HEK293 (cell line): ENCODE data around the gene FAM180A.

Experiments
- CTCF ChIA-PET: fragments of 350-600 bp; formaldehyde crosslinking; extraction: SDS; loops from one replicate; lab custom pipeline; 2021; ENCODE audit warnings: antibody characterized with exemption; lab: Yijun Ruan, JAX
- POLR2A ChIA-PET: fragments of 300-600 bp; formaldehyde crosslinking; extraction: SDS; loops from one replicate; lab custom pipeline; 2020; ENCODE audit warnings: antibody characterized with exemption, inconsistent platforms; lab: Yijun Ruan, JAX
- H3K27ac ChIP-seq: fragments of 200-500 bp; sonication (Bioruptor generic); 2 replicates; pipeline ENCODE4 v1.5.1; 2014; ENCODE audit warnings: low read depth, low read length, control low read depth, inconsistent platforms; ENCODE audit errors: extremely low read depth
- H3K36me3 ChIP-seq, 2 experiments: fragments of 200-500 bp in 1 of 2; sonication (Bioruptor generic) in 1 of 2; 1 replicate in 1 of 2; 2 replicates in 1 of 2; pipeline ENCODE4 v1.5.1; 2014 to 2017; ENCODE audit warnings: inconsistent platforms in 2 of 2, low read length in 2 of 2; ENCODE audit not compliant: control insufficient read depth in 2 of 2, insufficient read depth in 1 of 2
- H3K4me1 ChIP-seq: fragments of 200-500 bp; sonication (Bioruptor generic); 2 replicates; pipeline ENCODE4 v1.5.1; 2014; ENCODE audit warnings: mild to moderate bottlenecking, low read length, inconsistent platforms; ENCODE audit not compliant: control insufficient read depth, insufficient read depth
- H3K4me3 ChIP-seq: 2 replicates; pipeline ENCODE4 v1.5.1; 2011; ENCODE audit warnings: low read depth, mild to moderate bottlenecking, control low read depth, low read length, moderate library complexity
- H3K9me3 ChIP-seq: fragments of 200-500 bp; sonication (Bioruptor generic); 2 replicates; pipeline ENCODE4 v1.5.1; 2014; ENCODE audit warnings: low read depth, low read length, inconsistent platforms; ENCODE audit not compliant: control insufficient read depth, insufficient read depth
- EGR2 ChIP-seq: fragments of 450-650 bp; formaldehyde crosslinking; IDR thresholded peaks from 2 replicates; pipeline ENCODE4 v1.5.1; 2016; ENCODE audit warnings: low read depth, missing biosample characterization, missing genetic modification characterization
- FEZF1 ChIP-seq: fragments of 450-650 bp; formaldehyde crosslinking; IDR thresholded peaks from 2 replicates; pipeline ENCODE4 v1.5.1; 2016; ENCODE audit warnings: missing biosample characterization, missing genetic modification characterization
- GLI2 ChIP-seq: fragments of 450-650 bp; formaldehyde crosslinking; IDR thresholded peaks from 2 replicates; pipeline ENCODE4; 2017; ENCODE audit warnings: missing biosample characterization, missing genetic modification characterization, low read depth, borderline replicate concordance
- GLIS1 ChIP-seq: fragments of 450-650 bp; formaldehyde crosslinking; IDR thresholded peaks from 2 replicates; pipeline ENCODE4 v1.5.1; 2016; ENCODE audit warnings: missing biosample characterization, missing genetic modification characterization
- PRDM2 ChIP-seq: fragments of 450-650 bp; formaldehyde crosslinking; IDR thresholded peaks from 2 replicates; pipeline ENCODE4 v1.5.1; 2016; ENCODE audit warnings: missing biosample characterization, missing genetic modification characterization, borderline replicate concordance
- SCRT1 ChIP-seq: fragments of 450-650 bp; formaldehyde crosslinking; IDR thresholded peaks from 2 replicates; pipeline ENCODE4 v1.5.1; 2016; ENCODE audit warnings: missing biosample characterization, missing genetic modification characterization, borderline replicate concordance
- TRIM28 ChIP-seq: IDR thresholded peaks from 2 replicates; pipeline ENCODE4 v1.6.1; 2011; ENCODE audit warnings: low read length, control low read depth, borderline replicate concordance
- YY2 ChIP-seq: fragments of 450-650 bp; formaldehyde crosslinking; IDR thresholded peaks from 2 replicates; pipeline ENCODE4 v1.5.1; 2016; ENCODE audit warnings: missing biosample characterization, missing genetic modification characterization
- ZBTB20 ChIP-seq: fragments of 450-650 bp; formaldehyde crosslinking; IDR thresholded peaks from 2 replicates; pipeline ENCODE4 v1.5.1; 2016; ENCODE audit warnings: missing biosample characterization, missing genetic modification characterization
- ZBTB7A ChIP-seq: fragments of 450-650 bp; formaldehyde crosslinking; IDR thresholded peaks from 2 replicates; pipeline ENCODE4 v1.5.1; 2016; ENCODE audit warnings: low read depth, missing biosample characterization, missing genetic modification characterization
- ZBTB8A ChIP-seq: fragments of 450-650 bp; formaldehyde crosslinking; IDR thresholded peaks from 2 replicates; pipeline ENCODE4 v1.5.1; 2016; ENCODE audit warnings: missing biosample characterization, missing genetic modification characterization
- ZFP3 ChIP-seq: fragments of 450-650 bp; formaldehyde crosslinking; IDR thresholded peaks from 2 replicates; pipeline ENCODE4 v1.5.1; 2016; ENCODE audit warnings: low read depth, missing biosample characterization, missing genetic modification characterization
- ZNF157 ChIP-seq: fragments of 450-650 bp; formaldehyde crosslinking; IDR thresholded peaks from 2 replicates; pipeline ENCODE4 v1.5.1; 2016; ENCODE audit warnings: missing biosample characterization, missing genetic modification characterization
- ZNF18 ChIP-seq: fragments of 450-650 bp; formaldehyde crosslinking; IDR thresholded peaks from 2 replicates; pipeline ENCODE4 v1.5.1; 2016; ENCODE audit warnings: missing biosample characterization, missing genetic modification characterization
- ZNF280C ChIP-seq: fragments of 450-650 bp; formaldehyde crosslinking; IDR thresholded peaks from 2 replicates; pipeline ENCODE4 v1.5.1; 2016; ENCODE audit warnings: missing biosample characterization, missing genetic modification characterization
- ZNF391 ChIP-seq: fragments of 450-650 bp; formaldehyde crosslinking; IDR thresholded peaks from 2 replicates; pipeline ENCODE4 v1.5.1; 2016; ENCODE audit warnings: low read depth, missing biosample characterization, missing genetic modification characterization, borderline replicate concordance
- ZNF580 ChIP-seq: fragments of 450-650 bp; formaldehyde crosslinking; IDR thresholded peaks from 2 replicates; pipeline ENCODE4 v1.5.1; 2016; ENCODE audit warnings: missing biosample characterization, missing genetic modification characterization
- ZNF670 ChIP-seq: fragments of 450-650 bp; formaldehyde crosslinking; IDR thresholded peaks from 2 replicates; pipeline ENCODE4 v1.5.1; 2016; ENCODE audit warnings: missing biosample characterization, missing genetic modification characterization, low read depth
- ZNF677 ChIP-seq: fragments of 450-650 bp; IDR thresholded peaks from 2 replicates; pipeline ENCODE4 v1.5.0; 2018; ENCODE audit warnings: missing biosample characterization, mild to moderate bottlenecking, missing genetic modification characterization, moderate library complexity
- ZNF777 ChIP-seq: fragments of 450-650 bp; formaldehyde crosslinking; IDR thresholded peaks from 2 replicates; pipeline ENCODE4 v1.5.1; 2017; ENCODE audit warnings: missing biosample characterization, missing genetic modification characterization, borderline replicate concordance
- ZNF792 ChIP-seq: fragments of 450-650 bp; formaldehyde crosslinking; IDR thresholded peaks from 2 replicates; pipeline ENCODE4 v1.5.1; 2016; ENCODE audit warnings: missing biosample characterization, missing genetic modification characterization
- ZSCAN23 ChIP-seq: fragments of 450-650 bp; formaldehyde crosslinking; IDR thresholded peaks from 2 replicates; pipeline ENCODE4 v1.5.1; 2016; ENCODE audit warnings: missing biosample characterization, missing genetic modification characterization
- ZXDB ChIP-seq: fragments of 450-650 bp; formaldehyde crosslinking; IDR thresholded peaks from 2 replicates; pipeline ENCODE4 v1.5.1; 2016; ENCODE audit warnings: missing biosample characterization, missing genetic modification characterization

Gene FAM180A

GRCh38 chr7:135718219-135718618 is 30.4 kb downstream of the FAM180A start:
- H3K36me3 ChIP-seq, result peaks cover 0 to 39% of the 10 kb centered on the region in 2 experiments; a peak in 1 of 3 replicates
- H3K4me1 ChIP-seq, result peaks cover 10% of the 10 kb centered on the region
- ChIA-PET CTCF (interaction anchor here (0.6 to 1.0 kb wide), 3 partner anchors 12 to 67 kb away, joined by 3 read pairs; no protein-coding TSS in a partner anchor), POLR2A (no interaction called here)
- H3K27ac ChIP-seq, result no peak overlapping the region
- no peak overlapping the region for H3K4me3 ChIP-seq
- TF ChIP-seq ZXDB (tag by site-specific recombination), result no peak
- TF ChIP-seq FEZF1, result no peak
- TF ChIP-seq ZNF157 (tag by site-specific recombination), result no peak
- no peak for TF ChIP-seq PRDM2 (tag by site-specific recombination)
- TF ChIP-seq EGR2 (tag by site-specific recombination), result no peak
- no peak for TF ChIP-seq GLI2 (tag by site-specific recombination)
- TF ChIP-seq ZNF580 (tag by site-specific recombination), result no peak
- no peak for TF ChIP-seq ZNF777
- TF ChIP-seq ZBTB7A (tag by site-specific recombination), result no peak
- TF ChIP-seq YY2, result no peak
- TF ChIP-seq ZNF18 (tag by site-specific recombination), result no peak
- TF ChIP-seq ZSCAN23 (tag by site-specific recombination), result no peak
- no peak for TF ChIP-seq ZNF677 (tag by site-specific recombination)
- TF ChIP-seq, all 188 proteins: peak for 0
- H3K9me3 ChIP-seq, result no peaks in the 10 kb centered on the region

GRCh38 chr7:135717693-135718092 is 30.9 kb downstream of the FAM180A start:
- POLR2A ChIA-PET, result no interaction called here
- Histone ChIP-seq H3K27ac (no peak overlapping the region), H3K4me3 (no peak overlapping the region), H3K9me3 (no peaks in the 10 kb centered on the region), H3K4me1 (peaks cover 10% of the 10 kb centered on the region), H3K36me3 (peaks cover 0 to 39% of the 10 kb centered on the region in 2 experiments; a peak in 1 of 3 replicates)
- TF ChIP-seq ZNF391 (tag by site-specific recombination) (no peak), TRIM28 (no peak), ZFP3 (tag by site-specific recombination) (no peak), ZBTB20 (tag by site-specific recombination) (0 out of 2 replicates have a peak, but pooled peaks have one; percentile 16), ZNF280C (tag by site-specific recombination) (no peak), SCRT1 (tag by site-specific recombination) (no peak), ZBTB8A (tag by site-specific recombination) (no peak), ZNF792 (tag by site-specific recombination) (no peak), GLIS1 (tag by site-specific recombination) (peak; percentile 66), FEZF1 (peak; percentile 20; the same call in 1 of the 2 replicates), ZNF670 (tag by site-specific recombination) (no peak)
- CTCF ChIA-PET, result interaction anchor here (0.8 to 1.0 kb wide), 2 partner anchors 11 to 44 kb away, joined by 3 read pairs; no protein-coding TSS in a partner anchor
